Mononuclear cell (primary cell): ENCODE measurements around the gene ATG16L1. TPM values are rescaled to one million over a fixed set of nuclear protein-coding genes. Genes with fewer than 3 reads are reported as not detected.

ENCODE experiments used
- H3K27me3 ChIP-seq: 2 replicates; pipeline ENCODE4 v1.6.0; 2011; ENCODE audit warnings: low read length, control low read depth; ENCODE audit not compliant: insufficient read depth
- H3K4me1 ChIP-seq: 2 replicates; pipeline ENCODE4 v1.5.1; 2011; ENCODE audit warnings: mild to moderate bottlenecking, low read length, control low read depth; ENCODE audit not compliant: insufficient read depth
- H3K4me3 ChIP-seq: 2 replicates; pipeline ENCODE4 v1.5.1; 2011; ENCODE audit warnings: mild to moderate bottlenecking, low read length, moderate library complexity
- H3K9me3 ChIP-seq: 2 replicates; pipeline ENCODE4 v1.5.1; 2011; ENCODE audit warnings: low read depth, mild to moderate bottlenecking, control low read depth, low read length
- total RNA-seq: library from RNA; depleted of rRNA; stranded (reverse); fragments of >200 nt; gene quantifications from one replicate; pipeline ENCODE4 v1.2.3, GENCODE V29; 2012

ATG16L1 gene
- total RNA-seq, 1 donor: 102 TPM

DNA sequence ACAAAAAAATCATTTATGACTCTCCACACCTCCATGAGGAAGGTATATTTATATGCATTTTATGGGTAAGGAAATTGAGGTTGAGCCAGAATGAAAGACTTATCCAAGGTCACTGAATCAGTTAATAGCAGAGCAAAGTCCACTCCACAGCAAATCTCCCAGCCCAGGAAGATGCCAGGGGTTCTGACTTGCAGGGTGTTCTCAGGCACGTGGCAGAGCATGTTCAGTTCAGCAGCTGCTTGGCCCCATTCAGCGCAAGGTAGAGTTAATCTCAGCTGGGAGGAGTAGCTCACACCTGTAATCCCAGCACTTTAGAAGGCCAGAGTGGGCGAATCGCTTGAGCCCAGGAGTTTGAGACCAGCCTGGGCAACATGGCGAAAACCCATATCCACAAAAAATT lies 85.1 kb downstream of the ATG16L1 start:
- Histone ChIP-seq H3K27me3 (no peaks in the 10 kb centered on the region), H3K4me3 (no peak overlapping the region), H3K9me3 (no peaks in the 10 kb centered on the region), H3K4me1 (peaks cover 61% of the 10 kb centered on the region)

DNA sequence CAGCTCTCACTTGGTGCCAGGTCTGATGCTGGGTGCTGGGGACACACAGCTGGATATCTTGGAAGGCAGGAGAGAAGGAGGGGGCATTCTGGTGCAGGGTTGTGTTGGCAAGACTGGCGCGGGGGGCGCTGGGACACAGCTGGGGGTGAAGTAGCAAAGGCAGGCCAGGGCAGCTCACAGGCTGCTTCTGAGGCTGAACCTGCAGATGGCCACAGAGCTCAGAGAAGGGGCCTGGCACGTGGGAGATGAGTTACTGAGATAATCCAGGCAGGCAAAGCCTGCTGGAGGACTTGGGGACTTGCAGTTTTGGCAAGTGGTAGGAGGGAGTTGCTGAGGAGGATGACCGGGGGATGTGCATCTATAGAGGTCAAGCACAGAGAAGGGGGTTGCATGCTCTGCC lies 86.6 kb downstream of the ATG16L1 start:
- no peaks in the 10 kb centered on the region for H3K9me3 ChIP-seq
- H3K4me3 ChIP-seq: no peak overlapping the region
- H3K27me3 ChIP-seq: no peaks in the 10 kb centered on the region
- peaks cover 47% of the 10 kb centered on the region for H3K4me1 ChIP-seq

GRCh38 chr2:233338812-233339368 lies 87.4 kb downstream of the ATG16L1 start:
- Histone ChIP-seq H3K27me3 (no peaks in the 10 kb centered on the region), H3K4me3 (no peak overlapping the region), H3K4me1 (peaks cover 38% of the 10 kb centered on the region), H3K9me3 (no peaks in the 10 kb centered on the region)

GRCh38 chr2:233339427-233339826 lies 88.0 kb downstream of the ATG16L1 start:
- no peak overlapping the region for H3K4me3 ChIP-seq
- H3K9me3 ChIP-seq: no peaks in the 10 kb centered on the region
- H3K27me3 ChIP-seq: no peaks in the 10 kb centered on the region
- peaks cover 33% of the 10 kb centered on the region for H3K4me1 ChIP-seq

DNA sequence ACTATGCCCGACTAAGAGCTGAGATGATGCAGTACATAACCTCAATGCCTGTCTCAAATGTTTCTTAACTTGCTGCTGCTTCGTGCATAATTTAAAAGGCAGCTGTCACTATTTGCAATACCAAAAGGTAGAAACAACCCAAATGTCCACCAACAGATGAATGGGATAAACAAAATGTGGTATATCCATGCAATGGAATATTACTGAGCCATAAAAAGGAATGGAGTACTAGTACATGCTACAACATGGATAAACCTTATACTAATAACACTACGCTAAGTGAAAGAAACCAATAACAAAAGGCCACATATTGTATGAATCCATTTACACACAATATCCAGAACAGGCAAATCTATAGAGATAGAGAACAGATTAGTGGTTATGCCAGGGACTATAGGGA lies 89.8 kb downstream of the ATG16L1 start:
- H3K9me3 ChIP-seq: no peaks in the 10 kb centered on the region
- H3K4me3 ChIP-seq: no peak overlapping the region

DNA sequence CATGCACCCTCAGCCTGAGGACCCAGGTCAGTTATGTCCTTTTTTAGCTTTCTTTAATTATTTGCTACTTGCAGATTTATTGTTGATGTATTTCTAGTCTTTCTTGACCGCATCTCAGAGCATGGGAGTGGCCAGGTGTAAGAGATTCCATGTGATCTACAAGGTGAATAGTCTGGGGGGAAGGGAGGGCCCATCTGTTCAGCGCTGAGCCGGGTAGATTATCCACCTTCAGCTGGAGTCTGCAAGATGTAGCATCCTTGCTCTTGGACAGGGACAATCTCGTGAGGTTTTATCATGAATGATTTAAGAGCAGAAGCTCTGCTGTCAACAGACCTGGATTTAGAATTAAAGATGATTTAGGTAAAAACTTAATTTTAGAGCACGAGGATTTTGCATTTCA lies 90.8 kb downstream of the ATG16L1 start:
- Histone ChIP-seq H3K9me3 (no peaks in the 10 kb centered on the region), H3K4me1 (peaks cover 25% of the 10 kb centered on the region), H3K4me3 (no peak overlapping the region), H3K27me3 (no peaks in the 10 kb centered on the region)

More for the DNA sequence above, 89.8 kb downstream of the ATG16L1 start:
- peaks cover 25% of the 10 kb centered on the region for H3K4me1 ChIP-seq
- H3K27me3 ChIP-seq: no peaks in the 10 kb centered on the region

GRCh38 chr2:233343171-233343705 lies 91.8 kb downstream of the ATG16L1 start:
- Histone ChIP-seq H3K27me3 (no peaks in the 10 kb centered on the region), H3K4me1 (peaks cover 22% of the 10 kb centered on the region), H3K9me3 (no peaks in the 10 kb centered on the region), H3K4me3 (no peak overlapping the region)

Other genes with a start within 250 kb of the ATG16L1 start
- 0.21 TPM for gene NGEF, start 238.4 kb upstream of the ATG16L1 start, total RNA-seq
- gene NEU2, start 219.0 kb upstream of the ATG16L1 start, total RNA-seq: not detected
- gene INPP5D, start 191.3 kb upstream of the ATG16L1 start, total RNA-seq: 122 TPM
- 0.21 TPM for gene SAG, start 56.1 kb downstream of the ATG16L1 start, total RNA-seq
- gene DGKD, start 102.8 kb downstream of the ATG16L1 start, total RNA-seq: 71.8 TPM